HCT116 (cell line): ENCODE data around the gene SND1. TPM values are rescaled to one million over a fixed set of nuclear protein-coding genes. Genes with fewer than 3 reads are reported as not detected.

Experiments
- ATAC-seq: fragments of 200-7000 bp; cut with Tn5 transposase; 2 replicates; pipeline ENCODE4 v1.9.1; 2020; ENCODE audit warnings: mild to moderate bottlenecking, moderate library complexity
- BruUV-seq: library from RNA; stranded (reverse); fragments of 400-500 nt; replicated peaks from 2 replicates; lab custom pipeline; 2021; lab: Mats Ljungman, UMichigan
- CTCF ChIA-PET: fragments of 300-600 bp; sonication (Branson Sonifier 250); formaldehyde crosslinking; loops from one replicate; lab custom pipeline; 2021; ENCODE audit warnings: antibody characterized with exemption; lab: Charles Lee
- POLR2A ChIA-PET: fragments of 300-600, 350-600 bp; sonication (Branson Sonifier 250); formaldehyde crosslinking; loops from one replicate; lab custom pipeline; 2021; ENCODE audit warnings: antibody characterized with exemption; lab: Charles Lee
- RAD21 ChIA-PET, 2 experiments: fragments of 300-600 bp; sonication (Branson Sonifier 250); formaldehyde crosslinking; loops; one replicate each; lab custom pipeline; 2023; ENCODE audit warnings: low total read pairs in 2 of 2; ENCODE audit not compliant: uncharacterized antibody in 2 of 2, unreplicated experiment in 2 of 2, low non-redundant PET in 1 of 2; lab: Charles Lee
- DNase-seq: peaks from one replicate; pipeline ENCODE4 v3.0.0-alpha.2; 2010; ENCODE audit warnings: low read depth, low spot score
- H2AFZ ChIP-seq: fragments of 200-600 bp; shearing (Covaris generic), sonication (generic); 2 replicates; pipeline ENCODE4 v1.6.1; 2017; ENCODE audit warnings: low read depth, mixed run types, mixed read lengths, antibody characterized with exemption, low read length; ENCODE audit not compliant: poor library complexity, severe bottlenecking
- H3K27ac ChIP-seq: 2 replicates; pipeline ENCODE4 v1.5.1; 2012; ENCODE audit warnings: low read depth, low read length
- H3K27me3 ChIP-seq: fragments of 200-600 bp; sonication (generic); 2 replicates; pipeline ENCODE4 v1.6.1; 2016; ENCODE audit warnings: mixed run types, low read length, mixed read lengths; ENCODE audit not compliant: insufficient read depth
- H3K36me3 ChIP-seq, 2 experiments: fragments of 200-500 bp in 1 of 2; fragments of 200-600 bp in 1 of 2; sonication (Bioruptor generic) in 1 of 2; sonication (generic) in 1 of 2; 2 replicates each; pipeline versions ENCODE4 v1.5.1 to v1.6.1; 2014 to 2016; ENCODE audit warnings: low read length in 2 of 2, inconsistent platforms in 1 of 2, mixed read lengths in 1 of 2, mixed run types in 1 of 2; ENCODE audit not compliant: insufficient read depth in 2 of 2, control insufficient read depth in 1 of 2
- H3K4me1 ChIP-seq, 2 experiments: fragments of 200-600 bp in 1 of 2; sonication (generic) in 1 of 2; 2 replicates each; pipeline versions ENCODE4 v1.5.1 to v1.6.1; 2012 to 2017; ENCODE audit warnings: low read length in 2 of 2, inconsistent platforms in 1 of 2, mild to moderate bottlenecking in 1 of 2, mixed read lengths in 1 of 2, mixed run types in 1 of 2, moderate library complexity in 1 of 2; ENCODE audit not compliant: insufficient read depth in 2 of 2, control insufficient read depth in 1 of 2
- H3K4me2 ChIP-seq: fragments of 200-600 bp; sonication (generic); 2 replicates; pipeline ENCODE4 v1.6.1; 2017; ENCODE audit warnings: mixed run types, low read length, mixed read lengths
- H3K4me3 ChIP-seq, 2 experiments: fragments of 200-600 bp in 1 of 2; sonication (generic) in 1 of 2; replicated peaks in 1 of 2; 2 replicates each; pipeline ENCODE4 v1.5.1; 2011 to 2016; ENCODE audit warnings: low read length in 2 of 2, control low read depth in 1 of 2, low read depth in 1 of 2, mild to moderate bottlenecking in 1 of 2, mixed read lengths in 1 of 2, mixed run types in 1 of 2
- H3K79me2 ChIP-seq: fragments of 200-600 bp; sonication (generic); 2 replicates; pipeline ENCODE4 v1.6.1; 2017; ENCODE audit warnings: mild to moderate bottlenecking, mixed run types, low read length, moderate library complexity, mixed read lengths; ENCODE audit not compliant: insufficient read depth
- H3K9ac ChIP-seq: fragments of 200-600 bp; sonication (generic); 2 replicates; pipeline ENCODE4 v1.6.1; 2016; ENCODE audit warnings: low read length, mixed read lengths
- H3K9me2 ChIP-seq: fragments of 200-600 bp; sonication (generic), shearing (Covaris generic); 2 replicates; pipeline ENCODE4 v1.6.1; 2017; ENCODE audit warnings: mixed run types, mild to moderate bottlenecking, moderate library complexity; ENCODE audit not compliant: insufficient read depth
- H3K9me3 ChIP-seq, 2 experiments: fragments of 200-500 bp in 1 of 2; fragments of 200-600 bp in 1 of 2; sonication (Bioruptor generic) in 1 of 2; sonication (generic) in 1 of 2; 2 replicates each; pipeline ENCODE4 v1.6.1; 2014 to 2017; ENCODE audit warnings: low read length in 2 of 2, mixed read lengths in 2 of 2, inconsistent platforms in 1 of 2, low read depth in 1 of 2, mild to moderate bottlenecking in 1 of 2, mixed run types in 1 of 2, moderate library complexity in 1 of 2; ENCODE audit not compliant: control insufficient read depth in 1 of 2, insufficient read depth in 1 of 2
- H4K20me1 ChIP-seq: fragments of 200-600 bp; sonication (generic), shearing (Covaris generic); 2 replicates; pipeline ENCODE4 v1.6.1; 2017; ENCODE audit warnings: mixed run types, mild to moderate bottlenecking, moderate library complexity; ENCODE audit not compliant: insufficient read depth
- CBX3 ChIP-seq: IDR thresholded peaks from 2 replicates; pipeline ENCODE4 v1.6.1; 2012; ENCODE audit warnings: low read depth
- ELF1 ChIP-seq: IDR thresholded peaks from 2 replicates; pipeline ENCODE4 v1.6.1; 2012; ENCODE audit warnings: low read depth, borderline replicate concordance
- EZH2phosphoT487 ChIP-seq: fragments of 200-600 bp; IDR thresholded peaks from 2 replicates; pipeline ENCODE4 v1.6.1; 2018; ENCODE audit warnings: antibody characterized with exemption, borderline replicate concordance
- JUND ChIP-seq: IDR thresholded peaks from 2 replicates; pipeline ENCODE4 v1.6.1; 2012
- POLR2A ChIP-seq: IDR thresholded peaks from 2 replicates; pipeline ENCODE4 v1.7.0; 2011; ENCODE audit warnings: borderline replicate concordance; ENCODE audit not compliant: insufficient read depth, insufficient read length; ENCODE audit errors: extremely low read depth
- SP1 ChIP-seq: IDR thresholded peaks from 2 replicates; pipeline ENCODE4 v1.6.1; 2012; ENCODE audit warnings: low read depth
- SRF ChIP-seq: IDR thresholded peaks from 2 replicates; pipeline ENCODE4 v1.6.1; 2012; ENCODE audit warnings: low read depth
- ZFX ChIP-seq: fragments of 450-650 bp; IDR thresholded peaks from 2 replicates; pipeline ENCODE4 v1.6.1; 2017
- intact Hi-C: fragments of 100-400 bp; cut with micrococcal nuclease; formaldehyde crosslinking; loops from 2 replicates; pipeline ENCODE4 v1.10.0; 2022
- total RNA-seq: library from RNA; stranded (reverse); gene quantifications from one replicate; pipeline ENCODE4 v1.2.1, GENCODE V29; 2021; ENCODE audit not compliant: unreplicated experiment
- TF ChIP-seq, protein P1 (sequence below): IDR thresholded peaks from 2 replicates; pipeline ENCODE4 v1.6.1; 2012
- TF ChIP-seq, protein P2 (sequence below): IDR thresholded peaks from 2 replicates; pipeline ENCODE4 v1.6.1; 2012; ENCODE audit warnings: low read depth

SND1 gene
- total RNA-seq, 1 experiment from 2014 or later = 169 TPM

DNA sequence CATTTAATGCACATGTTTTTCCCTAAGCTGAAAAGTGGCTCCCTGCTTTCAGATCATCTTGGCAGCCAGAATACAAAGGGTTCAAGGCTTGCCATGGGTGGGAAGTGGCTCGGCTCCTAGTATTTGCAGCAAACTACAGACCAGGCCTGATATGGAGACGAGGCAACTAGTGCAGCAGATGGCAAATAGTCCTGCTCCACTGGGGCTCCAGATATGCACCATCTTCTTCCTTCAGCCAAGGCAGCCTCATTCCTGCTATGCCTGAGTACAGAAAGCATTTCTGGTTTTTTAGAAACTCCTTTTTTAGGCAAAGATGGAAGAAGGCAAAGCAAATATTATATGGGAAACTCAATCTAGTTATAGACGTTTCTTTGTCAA, 355.3 kb downstream of the SND1 start:
- H3K36me3 ChIP-seq = no peaks in the 10 kb centered on the region
- DNase-seq (no peak), ATAC-seq (no peak)
- H3K79me2 ChIP-seq = peaks cover 5% of the 10 kb centered on the region; the same call in 1 of the 2 replicates
- no peaks in the 10 kb centered on the region for H3K27me3 ChIP-seq
- no peaks in the 10 kb centered on the region for H4K20me1 ChIP-seq
- H3K4me3 ChIP-seq = no peak overlapping the region
- H3K4me1 ChIP-seq = no peaks in the 10 kb centered on the region
- CTCF ChIA-PET = no interaction called here
- H3K4me2 ChIP-seq = no peak overlapping the region
- intact Hi-C loops = no loop called here
- BruUV-seq = no TSS peak
- H3K9ac ChIP-seq = no peak overlapping the region
- H3K9me3 ChIP-seq = no peaks in the 10 kb centered on the region
- RAD21 ChIA-PET = no interaction called here
- no peak overlapping the region for H2AFZ ChIP-seq
- POLR2A ChIA-PET = no interaction called here
- TF ChIP-seq POLR2A = no peak
- no peak for TF ChIP-seq ZFX
- TF ChIP-seq CBX3 = no peak
- TF ChIP-seq, protein P1, sequence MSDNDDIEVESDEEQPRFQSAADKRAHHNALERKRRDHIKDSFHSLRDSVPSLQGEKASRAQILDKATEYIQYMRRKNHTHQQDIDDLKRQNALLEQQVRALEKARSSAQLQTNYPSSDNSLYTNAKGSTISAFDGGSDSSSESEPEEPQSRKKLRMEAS = no peak
- no peak for TF ChIP-seq ELF1
- TF ChIP-seq JUND = no peak
- TF ChIP-seq SRF = no peak
- no peak for TF ChIP-seq EZH2phosphoT487
- no peak for TF ChIP-seq SP1
- TF ChIP-seq, protein P2, sequence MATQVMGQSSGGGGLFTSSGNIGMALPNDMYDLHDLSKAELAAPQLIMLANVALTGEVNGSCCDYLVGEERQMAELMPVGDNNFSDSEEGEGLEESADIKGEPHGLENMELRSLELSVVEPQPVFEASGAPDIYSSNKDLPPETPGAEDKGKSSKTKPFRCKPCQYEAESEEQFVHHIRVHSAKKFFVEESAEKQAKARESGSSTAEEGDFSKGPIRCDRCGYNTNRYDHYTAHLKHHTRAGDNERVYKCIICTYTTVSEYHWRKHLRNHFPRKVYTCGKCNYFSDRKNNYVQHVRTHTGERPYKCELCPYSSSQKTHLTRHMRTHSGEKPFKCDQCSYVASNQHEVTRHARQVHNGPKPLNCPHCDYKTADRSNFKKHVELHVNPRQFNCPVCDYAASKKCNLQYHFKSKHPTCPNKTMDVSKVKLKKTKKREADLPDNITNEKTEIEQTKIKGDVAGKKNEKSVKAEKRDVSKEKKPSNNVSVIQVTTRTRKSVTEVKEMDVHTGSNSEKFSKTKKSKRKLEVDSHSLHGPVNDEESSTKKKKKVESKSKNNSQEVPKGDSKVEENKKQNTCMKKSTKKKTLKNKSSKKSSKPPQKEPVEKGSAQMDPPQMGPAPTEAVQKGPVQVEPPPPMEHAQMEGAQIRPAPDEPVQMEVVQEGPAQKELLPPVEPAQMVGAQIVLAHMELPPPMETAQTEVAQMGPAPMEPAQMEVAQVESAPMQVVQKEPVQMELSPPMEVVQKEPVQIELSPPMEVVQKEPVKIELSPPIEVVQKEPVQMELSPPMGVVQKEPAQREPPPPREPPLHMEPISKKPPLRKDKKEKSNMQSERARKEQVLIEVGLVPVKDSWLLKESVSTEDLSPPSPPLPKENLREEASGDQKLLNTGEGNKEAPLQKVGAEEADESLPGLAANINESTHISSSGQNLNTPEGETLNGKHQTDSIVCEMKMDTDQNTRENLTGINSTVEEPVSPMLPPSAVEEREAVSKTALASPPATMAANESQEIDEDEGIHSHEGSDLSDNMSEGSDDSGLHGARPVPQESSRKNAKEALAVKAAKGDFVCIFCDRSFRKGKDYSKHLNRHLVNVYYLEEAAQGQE = no peak
- no peaks in the 10 kb centered on the region for H3K9me2 ChIP-seq
- H3K27ac ChIP-seq = no peak overlapping the region
